GM21526 (cell line): ENCODE results near the gene NME2.
A peak's percentile ranks its signal among the peaks of the same experiment; 100 is the strongest.
"Not testable (repeated sequence)": the region's sequence is repeated elsewhere in the genome, so short reads cannot be mapped to it uniquely, and the experiment has no call there.

Experiments
- ATAC-seq: cut with Tn5 transposase; IDR thresholded peaks from one replicate; pipeline ENCODE4 v1.9.1; 2021; ENCODE audit warnings: moderate library complexity; ENCODE audit not compliant: unreplicated experiment, low FRiP score

NME2 gene

DNA sequence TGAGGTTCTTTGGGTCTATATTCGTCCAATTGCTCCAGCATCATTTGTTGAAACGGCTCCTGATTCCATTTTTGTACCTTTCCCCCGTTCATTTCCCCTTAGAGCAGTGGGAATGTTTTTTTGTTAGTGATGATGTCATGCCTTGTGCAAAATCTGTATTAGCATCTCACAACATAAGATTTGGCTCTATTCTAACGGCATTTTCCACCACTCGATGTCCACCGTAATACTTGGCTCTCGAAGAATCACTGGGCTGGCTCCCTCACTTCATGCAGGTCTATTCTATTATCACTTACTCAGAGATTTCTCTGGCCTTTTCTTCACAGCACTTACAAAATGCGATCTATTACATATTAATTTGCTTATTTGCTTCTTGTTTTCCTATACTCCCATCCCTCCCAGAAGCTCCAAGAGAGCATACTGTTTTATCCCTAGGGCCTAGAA lies 13.4 kb upstream of the NME2 start:
- peak; percentile 9 for ATAC-seq

DNA sequence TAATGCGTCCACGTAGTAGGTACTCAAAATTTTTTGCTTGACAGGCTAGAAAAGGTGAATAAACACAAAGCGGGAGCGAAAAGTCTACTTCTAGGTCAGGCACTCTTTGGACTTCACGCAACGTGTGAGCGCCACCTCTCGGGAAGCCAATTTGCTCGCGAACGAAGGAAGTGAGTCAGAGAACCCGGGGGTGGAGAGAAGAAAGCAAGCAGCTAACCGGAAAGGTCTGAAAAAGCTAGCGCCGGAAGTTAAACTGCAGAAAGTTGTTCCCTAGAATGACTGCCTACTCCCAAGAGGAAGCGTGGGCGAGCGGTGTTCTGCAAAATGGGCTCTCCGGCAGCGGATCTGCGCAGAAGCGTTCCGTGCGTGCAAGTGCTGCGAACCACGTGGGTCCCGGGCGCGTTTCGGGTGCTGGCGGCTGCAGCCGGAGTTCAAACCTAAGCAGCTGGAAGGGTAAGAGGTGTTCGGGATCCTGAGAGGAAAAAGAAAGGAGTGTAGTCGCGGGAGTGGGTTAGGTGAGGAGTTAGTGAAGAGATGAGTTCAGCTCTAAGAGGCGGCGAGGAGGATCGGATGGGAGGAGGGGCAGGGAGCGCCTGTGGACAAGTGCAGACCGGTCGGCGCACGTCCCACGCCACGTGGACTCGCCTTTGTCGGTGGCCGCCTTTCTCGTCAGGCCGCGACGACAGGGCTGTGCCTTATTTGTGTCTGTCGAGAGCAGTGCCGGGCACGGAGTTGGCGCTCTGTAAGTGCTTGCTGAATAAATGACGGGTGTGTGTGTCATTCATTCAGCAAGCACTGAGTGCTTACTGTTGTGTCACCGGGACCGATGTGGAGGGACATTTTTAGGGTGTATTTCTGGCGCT lies 12.8 kb upstream of the NME2 start, which contains the start of gene NME1:
Gene NME1, plus strand, starts transcription at position 350 of the 863 bp plus-strand sequence. CDS start 2,096 bp downstream, outside the sequence.
- peak; percentile 88 for ATAC-seq

DNA sequence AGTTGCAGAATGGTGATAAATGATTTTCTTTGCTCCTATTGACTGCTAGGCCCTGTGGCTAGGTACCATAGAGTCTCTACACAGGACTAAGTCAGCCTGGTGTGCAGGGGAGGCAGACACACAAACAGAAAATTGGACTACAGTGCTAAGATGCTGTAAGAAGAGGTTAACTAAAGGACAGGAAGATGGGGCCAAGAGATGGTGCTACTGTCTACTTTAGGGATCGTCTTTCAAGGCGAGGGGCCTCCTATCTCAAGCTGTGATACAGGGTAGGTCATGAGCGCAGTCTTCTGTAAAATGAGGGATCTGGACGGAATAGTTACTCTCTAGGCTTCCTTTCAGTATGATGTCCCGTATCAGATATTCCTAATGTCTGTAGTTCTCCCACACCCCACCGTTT lies 12.0 kb upstream of the NME2 start:
- ATAC-seq, result no peak

DNA sequence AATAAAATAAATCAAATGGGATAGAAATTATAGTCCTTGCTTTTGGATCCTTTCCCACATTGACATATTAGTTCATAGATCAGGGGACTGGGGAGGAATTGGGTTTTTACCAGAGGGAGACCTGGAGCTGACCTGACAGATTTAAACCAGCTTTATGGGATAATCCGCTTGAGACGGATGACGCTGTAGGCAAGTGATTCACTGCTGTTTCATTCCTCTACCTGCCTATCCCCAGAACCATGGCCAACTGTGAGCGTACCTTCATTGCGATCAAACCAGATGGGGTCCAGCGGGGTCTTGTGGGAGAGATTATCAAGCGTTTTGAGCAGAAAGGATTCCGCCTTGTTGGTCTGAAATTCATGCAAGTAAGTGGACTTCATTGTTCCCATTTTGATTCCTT lies 10.8 kb upstream of the NME2 start:
- no peak for ATAC-seq

DNA sequence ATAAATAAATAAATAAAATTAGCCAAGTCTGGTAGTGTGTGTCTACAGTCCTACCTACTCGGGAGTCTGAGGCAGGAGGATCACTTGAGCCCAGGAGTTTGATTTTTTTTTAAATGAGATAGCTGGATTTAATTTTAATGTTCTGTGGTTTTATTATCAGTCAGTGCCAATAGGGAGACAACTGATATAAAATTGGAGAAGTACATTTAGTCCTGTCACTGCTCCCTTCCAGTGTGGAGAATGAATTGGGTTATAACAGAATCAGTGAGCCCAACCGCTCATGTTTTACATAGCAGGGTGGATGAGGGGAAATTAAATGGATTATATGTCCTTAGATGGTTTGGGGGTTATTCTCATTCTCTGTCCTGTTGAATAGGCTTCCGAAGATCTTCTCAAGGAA lies 6.6 kb upstream of the NME2 start:
- ATAC-seq, result no peak

DNA sequence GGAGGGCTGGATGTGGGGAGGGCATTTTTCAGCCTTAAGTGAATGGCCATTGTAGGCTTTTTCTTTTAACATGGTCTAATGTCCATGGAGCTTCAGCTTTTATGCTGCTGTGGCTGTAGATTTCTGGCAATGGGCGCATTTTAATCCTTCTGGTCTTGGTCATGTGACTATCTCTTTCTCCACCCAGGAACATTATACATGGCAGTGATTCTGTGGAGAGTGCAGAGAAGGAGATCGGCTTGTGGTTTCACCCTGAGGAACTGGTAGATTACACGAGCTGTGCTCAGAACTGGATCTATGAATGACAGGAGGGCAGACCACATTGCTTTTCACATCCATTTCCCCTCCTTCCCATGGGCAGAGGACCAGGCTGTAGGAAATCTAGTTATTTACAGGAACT lies 4.7 kb upstream of the NME2 start:
- ATAC-seq, result no peak

DNA sequence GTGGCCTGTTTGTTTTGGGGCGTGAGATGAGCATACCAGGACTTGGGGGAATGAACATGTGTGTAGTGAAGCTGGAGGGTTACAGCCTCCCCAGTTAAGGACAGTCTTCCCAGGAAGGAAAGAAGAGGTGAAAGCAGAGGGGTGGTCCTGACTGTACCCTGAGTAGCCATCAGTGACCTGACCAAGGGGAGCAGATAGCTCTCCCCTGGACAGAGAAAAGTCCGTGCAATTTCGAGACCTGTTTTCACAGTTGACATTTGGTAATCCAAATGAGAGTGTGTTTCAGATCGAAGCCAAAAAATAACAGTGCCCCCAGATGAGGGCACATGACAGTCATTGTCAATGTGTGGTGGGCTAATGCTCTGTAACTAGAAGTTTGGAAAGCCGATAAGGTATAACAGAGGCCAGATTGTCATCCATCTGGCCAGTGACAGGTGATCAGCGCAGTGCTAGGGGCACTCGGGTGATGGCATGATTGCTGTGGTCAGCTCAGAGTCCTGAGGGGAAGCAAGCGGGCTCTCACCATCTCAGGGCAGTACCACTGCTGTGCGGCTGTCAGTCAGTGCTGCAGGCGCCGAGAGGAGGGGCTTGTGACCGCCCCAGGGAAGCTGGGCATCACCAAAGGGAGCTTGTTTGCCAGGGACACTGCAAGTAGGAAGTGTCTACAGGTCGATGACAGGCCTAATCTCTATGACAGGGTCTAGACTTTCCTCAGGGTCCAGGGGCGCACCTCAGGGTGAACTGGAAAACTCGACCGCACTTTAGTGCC lies 1.1 kb upstream of the NME2 start:
- ATAC-seq, result no peak

DNA sequence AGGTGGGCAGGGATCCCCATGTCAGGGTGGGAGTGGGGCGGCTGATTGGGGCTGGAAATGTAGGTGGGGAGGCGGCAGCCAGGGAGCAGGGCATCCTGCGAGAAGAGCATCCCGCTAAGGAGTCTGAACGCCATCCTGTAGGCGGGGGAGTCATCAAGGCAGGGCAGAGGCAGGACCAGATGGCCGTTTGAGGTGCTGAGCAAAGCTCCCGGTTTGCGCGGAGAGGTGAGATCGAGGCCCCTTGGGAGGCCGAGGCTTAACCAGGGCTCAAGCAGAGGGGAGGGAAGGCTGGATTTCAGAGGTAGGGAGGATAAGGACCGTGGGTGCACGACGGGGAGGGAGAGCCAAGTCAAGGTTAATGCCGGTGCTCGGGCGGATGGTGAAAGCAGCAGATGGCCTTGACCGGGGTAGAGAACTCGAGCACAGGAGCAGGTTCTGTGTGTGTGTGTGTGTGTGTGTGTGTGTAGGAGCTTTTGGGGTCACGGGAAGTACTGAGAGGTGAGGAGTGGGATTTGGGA lies 472 bp upstream of the NME2 start:
- peak; percentile 15 for ATAC-seq

DNA sequence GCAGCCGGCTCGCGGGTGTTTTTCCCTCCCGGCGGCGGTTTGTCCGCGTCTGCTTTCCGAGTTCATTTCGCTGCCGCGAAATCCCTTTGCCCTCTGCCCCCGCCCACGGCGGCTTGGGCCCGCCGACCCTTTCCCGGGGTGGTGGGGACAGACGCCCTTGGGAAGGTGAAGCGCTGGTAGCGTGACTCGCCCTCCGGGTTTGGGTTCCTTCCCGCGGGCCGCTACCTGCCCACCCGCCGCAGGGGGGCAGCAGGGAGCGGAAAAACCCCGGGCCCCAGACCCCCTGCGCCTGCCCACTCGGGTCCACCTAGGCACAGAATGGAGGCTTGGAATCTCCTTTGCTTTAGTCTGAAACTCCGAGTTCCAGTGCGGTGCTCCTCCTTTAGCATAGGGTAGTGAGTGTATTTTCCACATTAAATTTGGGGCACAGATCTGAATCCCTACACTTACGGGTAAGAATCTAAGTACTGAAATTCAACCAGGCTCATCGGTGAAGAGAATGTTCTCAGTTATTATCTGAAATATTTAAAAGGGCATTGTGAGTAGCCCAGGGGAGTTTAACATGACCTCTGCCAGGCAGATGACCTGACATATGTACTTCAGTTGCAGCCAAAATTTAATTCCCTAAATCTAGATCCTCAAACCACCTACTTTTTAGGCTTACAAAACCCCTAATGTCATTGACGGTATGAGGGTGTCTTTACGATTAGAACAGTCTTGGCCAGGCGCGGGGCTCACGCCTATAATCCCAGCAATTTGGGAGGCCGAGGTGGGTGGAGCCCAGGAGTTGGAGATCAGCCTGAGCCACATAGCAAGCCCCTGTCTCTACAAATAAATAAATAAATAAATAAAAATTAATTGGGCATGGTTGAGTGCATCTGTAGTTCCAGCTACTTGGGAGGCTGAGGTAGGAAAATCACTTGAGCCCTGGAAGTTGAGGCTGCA lies 1.0 kb downstream of the NME2 start:
- ATAC-seq, result peak; percentile 44

DNA sequence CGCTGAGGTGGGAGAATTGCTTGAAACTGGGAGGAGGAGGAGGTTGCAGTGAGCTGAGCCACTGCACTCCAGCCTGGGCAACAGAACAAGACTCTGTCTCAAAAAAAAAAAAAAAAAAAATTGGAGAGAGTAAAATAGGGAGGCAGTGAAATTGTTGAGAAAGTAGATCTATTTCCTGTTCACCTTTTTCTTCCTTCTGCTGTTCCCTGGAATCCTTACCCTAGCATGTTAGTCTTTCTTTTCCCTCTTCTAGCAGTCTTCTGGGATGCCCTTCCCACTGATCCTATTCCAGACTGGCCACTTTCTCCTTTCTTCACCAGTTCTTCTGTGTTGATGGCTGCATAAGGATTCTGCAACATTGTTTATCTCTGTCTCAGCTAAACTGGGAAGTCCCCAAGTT lies 3.1 kb downstream of the NME2 start:
- no peak for ATAC-seq

DNA sequence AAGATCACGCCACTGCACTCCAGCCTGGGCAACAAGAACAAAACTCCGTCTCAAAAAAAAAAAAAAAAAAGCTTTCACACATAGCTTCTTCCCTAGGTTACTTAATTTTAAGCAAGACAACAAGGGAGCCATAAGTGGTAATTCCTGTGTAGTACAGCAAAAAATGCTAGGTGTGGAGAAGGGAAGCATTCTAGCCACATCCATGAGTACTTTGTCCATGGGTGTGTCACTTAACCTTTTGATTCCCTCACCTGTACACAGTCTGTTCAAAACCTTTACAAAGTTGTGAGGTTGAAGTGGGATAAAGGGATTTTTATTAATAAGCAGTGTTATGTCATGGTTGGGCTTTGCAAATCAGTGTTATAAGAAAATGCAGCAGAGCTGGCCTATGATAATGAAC lies 4.5 kb downstream of the NME2 start:
- ATAC-seq, result no peak

DNA sequence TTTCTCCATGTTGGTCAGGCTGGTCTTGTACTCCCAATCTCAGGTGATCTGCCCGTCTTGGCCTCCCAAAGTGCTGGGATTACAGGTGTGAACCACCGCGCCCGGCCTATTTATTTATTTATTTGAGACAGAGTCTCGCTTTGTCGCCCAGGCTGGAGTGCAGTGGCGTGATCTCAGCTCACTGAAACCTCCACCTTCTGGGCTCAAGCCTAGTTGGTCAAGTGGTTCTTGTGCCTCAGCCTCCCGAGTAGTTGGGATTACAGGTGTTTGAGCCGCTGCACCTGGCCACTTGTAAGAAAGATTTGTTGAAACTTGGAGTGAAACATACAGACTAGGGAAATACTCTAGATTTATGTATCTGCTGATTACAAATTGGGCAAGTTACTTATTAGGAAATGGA lies 5.8 kb downstream of the NME2 start:
- ATAC-seq, result not testable (repeated sequence)

DNA sequence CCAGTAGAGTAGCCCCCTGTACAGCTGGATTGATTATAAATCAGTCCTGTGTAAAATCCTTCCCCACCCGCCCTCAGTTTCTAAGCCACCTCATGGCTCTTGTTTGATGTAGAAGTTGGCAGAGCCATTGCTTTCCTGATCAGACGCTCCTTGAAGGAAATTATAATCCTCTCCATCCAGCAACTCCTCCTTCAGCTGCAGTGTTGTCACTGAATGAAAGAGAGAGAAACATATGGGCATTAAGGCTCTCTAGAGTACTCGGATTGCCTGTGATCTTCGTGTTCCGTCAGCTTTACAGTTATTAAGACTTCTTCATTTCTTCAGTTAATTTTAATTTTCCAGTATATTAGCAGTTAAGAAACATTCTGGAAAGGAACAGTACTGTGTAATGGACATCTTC lies 14.3 kb downstream of the NME2 start:
- no peak for ATAC-seq

DNA sequence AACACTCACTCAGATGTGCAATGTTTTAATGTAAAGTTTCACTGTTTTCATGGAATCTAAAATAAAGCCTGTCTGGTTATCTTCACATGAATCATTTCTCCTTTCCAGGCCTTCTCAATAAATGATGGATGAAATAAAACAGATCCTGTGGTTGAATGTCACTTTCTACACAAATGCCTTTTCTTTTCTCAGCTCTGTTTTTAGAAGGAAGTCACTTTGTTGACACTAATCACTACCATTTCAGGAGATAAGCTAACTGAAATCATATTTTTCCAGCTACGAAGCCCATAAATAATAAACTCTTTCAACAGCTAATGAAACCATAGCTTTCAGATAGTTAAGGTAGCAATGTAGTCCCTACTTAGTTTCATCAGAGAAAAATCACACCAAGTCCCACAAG lies 17.9 kb downstream of the NME2 start:
- ATAC-seq, result no peak

DNA sequence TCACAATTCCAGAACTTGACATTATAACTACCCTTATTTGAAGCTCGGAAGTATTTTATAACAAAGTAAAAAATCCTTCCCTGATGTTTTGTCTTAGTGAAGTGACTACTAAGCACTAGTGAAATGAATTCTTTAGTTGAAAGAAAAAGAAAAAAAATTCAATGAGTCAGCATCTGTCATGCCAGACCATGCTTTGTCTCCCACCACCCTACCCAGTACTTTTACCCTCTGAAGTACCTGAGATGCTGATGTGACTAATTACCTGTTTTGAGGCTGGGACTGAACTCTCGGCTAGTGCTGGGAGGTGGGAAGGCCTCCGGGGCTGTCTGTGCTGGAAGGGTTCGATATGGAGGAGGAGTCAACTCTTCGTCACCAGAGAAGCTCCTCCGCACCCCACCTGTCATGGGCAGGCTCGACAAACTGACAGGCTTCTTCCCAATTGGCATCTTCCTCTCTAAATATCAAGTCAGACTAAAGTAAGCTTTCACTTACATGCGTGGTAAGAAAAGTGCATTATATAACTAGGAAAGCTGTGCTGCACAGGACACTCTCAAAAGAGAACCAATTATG lies 19.6 kb downstream of the NME2 start:
- ATAC-seq, result no peak

DNA sequence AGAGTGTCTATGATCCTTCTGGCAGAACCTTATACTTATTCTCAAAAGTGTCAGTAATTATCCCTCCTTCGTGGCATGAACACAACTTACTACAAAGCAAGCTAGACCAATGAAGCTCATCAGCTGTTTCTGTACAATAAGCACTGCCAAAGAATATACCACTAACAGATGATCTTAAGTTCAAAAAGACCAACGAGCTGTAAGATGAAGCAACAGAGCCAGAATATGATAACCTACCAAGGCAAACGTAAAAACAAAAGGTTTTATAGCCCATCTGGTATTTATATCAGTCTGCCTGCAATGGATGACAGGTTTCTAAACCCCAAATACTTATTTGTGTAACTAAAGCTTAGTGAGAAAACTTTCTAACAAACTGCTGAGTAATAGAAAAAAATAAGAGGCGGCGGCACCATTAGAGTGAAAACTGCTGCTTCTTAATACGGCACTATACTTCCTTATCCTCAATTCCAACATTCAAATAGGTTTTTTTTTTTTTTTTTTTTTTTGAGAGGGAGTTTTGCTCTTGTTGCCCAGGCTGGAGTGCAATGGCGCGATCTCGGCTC lies 22.1 kb downstream of the NME2 start:
- no peak for ATAC-seq

DNA sequence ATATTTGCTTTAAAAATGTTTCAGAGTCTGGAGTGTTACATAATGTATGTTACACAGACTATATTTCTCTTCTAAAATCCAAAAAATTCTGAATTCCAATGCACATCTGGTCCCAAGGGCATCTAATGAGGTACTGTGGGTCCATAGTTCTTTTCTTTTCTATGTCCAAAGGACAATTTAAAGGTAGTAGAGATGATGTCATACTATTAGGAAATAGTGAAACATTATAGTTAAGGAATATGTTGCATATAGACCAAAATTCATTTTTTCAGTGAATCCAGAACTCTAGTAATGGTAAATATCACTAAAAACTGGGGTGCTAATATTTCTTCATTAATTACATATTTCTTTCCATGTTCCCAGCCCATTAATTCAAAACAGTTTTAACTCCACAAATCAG lies 23.0 kb downstream of the NME2 start:
- ATAC-seq, result no peak

DNA sequence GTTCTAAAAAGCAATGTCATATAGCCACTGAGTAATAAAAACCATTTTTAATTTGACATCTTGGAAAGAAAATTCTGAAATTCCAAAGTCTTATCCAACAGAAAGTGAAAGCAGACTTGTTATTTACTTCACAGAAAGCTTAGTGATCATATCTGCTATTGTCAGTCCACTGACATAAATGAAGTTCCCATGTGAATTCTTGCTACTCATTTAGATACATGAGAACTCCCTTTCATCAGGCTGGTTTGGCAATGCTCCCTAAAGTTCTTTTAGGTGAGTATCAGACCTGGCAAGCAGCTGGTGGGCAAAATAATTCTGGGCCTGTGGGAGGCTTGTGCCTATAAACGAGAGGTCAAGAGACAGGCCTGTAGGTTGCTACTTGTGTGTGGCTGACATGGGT lies 23.4 kb downstream of the NME2 start:
- no peak for ATAC-seq

DNA sequence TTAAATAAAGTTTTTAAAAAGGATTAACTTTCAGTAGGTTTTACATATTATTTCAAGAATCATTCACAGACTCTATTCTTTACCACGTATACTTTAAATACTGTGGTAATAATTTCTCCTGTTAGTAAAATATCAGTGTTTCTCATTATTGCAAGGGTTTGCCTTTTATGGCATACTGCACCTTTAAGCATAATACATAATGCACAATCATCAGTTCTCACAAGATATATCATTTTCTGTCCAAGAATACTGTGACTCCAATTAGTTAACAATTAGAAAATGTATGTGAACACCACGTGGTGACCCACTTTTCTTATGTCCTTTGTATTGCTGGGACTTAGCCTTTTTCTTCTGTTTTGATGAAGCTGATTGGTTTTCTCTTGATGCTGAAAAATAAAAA lies 25.7 kb downstream of the NME2 start:
- ATAC-seq, result no peak

DNA sequence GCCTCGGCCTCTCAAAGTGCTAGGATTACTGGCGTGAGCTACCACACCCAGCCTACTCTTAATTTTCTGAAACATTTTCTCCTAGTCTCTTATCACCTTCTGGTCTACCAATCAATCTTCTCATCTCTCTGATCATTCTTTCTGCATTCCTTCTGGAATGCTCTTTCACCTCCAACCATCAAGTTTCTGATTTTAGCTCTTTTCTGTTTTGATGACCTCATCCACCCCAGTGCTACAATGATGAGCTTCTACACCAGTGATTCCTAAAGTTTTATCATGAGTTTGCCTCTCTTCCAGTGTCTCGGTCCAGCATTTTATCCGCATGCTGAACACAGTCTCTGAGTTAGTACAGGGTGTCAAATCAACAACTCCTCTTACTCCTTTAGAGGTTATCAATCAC lies 31.5 kb downstream of the NME2 start:
- no peak for ATAC-seq
